ENCODE measurements around the gene ESRRA.

- TF ChIP-seq POLR2A (IDR thresholded peaks at IDR 0.05; ENCODE audit: low read depth, low read length): no peak
- TF ChIP-seq CTCF (conservative IDR thresholded peaks at IDR 0.05; ENCODE audit: low read depth, low read length): no peak
- TF ChIP-seq USF2 (IDR thresholded peaks at IDR 0.05; ENCODE audit: low read depth, low read length): no peak
- TF ChIP-seq MAFK (IDR thresholded peaks at IDR 0.05; ENCODE audit: low read depth, low read length): no peak
- no peak for TF ChIP-seq RFX5 (IDR thresholded peaks at IDR 0.05; ENCODE audit: low read depth, low read length)
- TF ChIP-seq MXI1 (IDR thresholded peaks at IDR 0.05; ENCODE audit: borderline replicate concordance, low read depth, low read length): no peak
- no peak for TF ChIP-seq MAZ (IDR thresholded peaks at IDR 0.05; ENCODE audit: borderline replicate concordance, low read depth, low read length)
- no peak for TF ChIP-seq CHD1 (IDR thresholded peaks at IDR 0.05; ENCODE audit: low read depth, low read length)
These were observed 41.4 kb upstream of the ESRRA start for GRCh38 chr11:64263947-64264317.

Data from IMR-90 (cell line).